Stimulated activated CD8-positive, alpha-beta memory T cell treated with anti-CD3 and anti-CD28 coated beads, Interleukin-2, amount 100 ng/mL, for 1 hour (primary cell): ENCODE results near the gene TRERF1.

Experiments used
- DNase-seq, 2 donors: peaks; one replicate each; pipeline ENCODE4 v3.0.0-alpha.2; 2020; ENCODE audit warnings: low read depth in 2 of 2

Gene TRERF1

DNA sequence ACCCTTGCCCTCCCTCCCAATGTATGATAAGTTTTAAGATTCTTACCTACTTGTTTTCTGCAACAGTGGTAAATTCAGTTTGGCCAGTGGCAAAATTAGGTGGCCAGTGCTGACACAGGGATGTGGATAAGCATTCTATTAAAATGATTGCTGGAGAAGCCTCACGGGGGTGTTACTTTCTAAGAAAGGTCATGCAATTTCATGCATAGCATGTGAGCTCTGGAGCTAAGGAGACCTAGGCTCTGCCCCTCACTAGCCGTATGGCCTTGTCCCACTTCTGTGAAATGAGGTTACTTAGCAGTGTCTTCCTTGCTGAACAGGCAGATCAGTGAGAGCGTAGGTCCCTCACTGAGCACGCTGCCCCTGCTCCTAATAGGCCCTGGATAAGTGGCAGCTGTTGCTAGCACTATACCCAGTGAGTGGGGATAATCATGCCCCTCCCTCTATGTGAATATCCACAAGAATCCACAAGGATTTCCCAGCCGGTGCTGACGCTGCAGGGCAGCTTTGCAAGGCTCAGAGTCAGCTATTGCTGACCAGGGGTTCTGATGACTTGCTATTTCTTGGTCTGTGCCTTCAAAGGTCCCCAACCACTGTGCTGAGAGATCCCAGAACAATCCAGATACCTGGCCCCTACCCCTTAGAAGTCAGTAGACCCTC is 147.5 kb downstream of the TRERF1 start:
- DNase-seq = no peak

DNA sequence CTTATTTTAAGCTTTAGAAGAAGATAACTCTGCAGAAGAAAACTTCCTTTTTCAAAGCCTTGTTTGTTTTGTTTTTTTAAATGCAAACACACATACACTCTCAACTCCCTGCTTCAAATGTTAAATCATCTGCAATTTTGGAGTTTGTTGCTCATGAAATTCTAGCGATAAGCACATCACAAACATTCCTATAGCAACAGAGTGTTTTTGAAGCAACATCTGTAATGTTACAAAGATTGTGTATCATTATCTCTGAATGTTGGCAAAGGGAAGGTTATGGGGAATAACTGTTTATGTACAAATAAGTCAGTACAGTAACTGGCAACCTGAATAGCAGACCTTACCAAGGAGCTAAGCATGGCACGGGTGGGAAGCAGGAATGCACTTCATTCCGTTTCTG is 149.3 kb downstream of the TRERF1 start:
- no peak for DNase-seq

GRCh38 chr6:42301986-42302385 is 149.7 kb downstream of the TRERF1 start:
- DNase-seq = no peak

DNA sequence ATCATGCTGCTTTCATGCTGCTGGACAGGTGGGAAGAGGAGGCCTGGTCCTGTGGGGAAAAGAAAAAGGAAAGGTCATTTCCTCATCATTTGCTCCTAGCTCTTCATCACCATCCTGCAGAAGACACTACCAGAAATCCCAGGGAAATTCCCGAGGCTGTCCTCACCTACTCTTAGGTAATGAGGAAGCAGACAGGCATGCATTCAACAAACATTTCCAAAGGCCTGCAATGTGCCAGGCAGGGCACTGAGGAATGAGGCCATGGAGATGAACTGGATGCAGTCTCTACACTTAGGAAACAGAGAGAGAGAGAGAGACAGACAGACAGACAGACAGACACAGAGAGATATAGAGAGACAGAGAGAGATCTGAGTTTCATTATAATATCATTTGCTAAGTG is 151.0 kb downstream of the TRERF1 start:
- no peak for DNase-seq

DNA sequence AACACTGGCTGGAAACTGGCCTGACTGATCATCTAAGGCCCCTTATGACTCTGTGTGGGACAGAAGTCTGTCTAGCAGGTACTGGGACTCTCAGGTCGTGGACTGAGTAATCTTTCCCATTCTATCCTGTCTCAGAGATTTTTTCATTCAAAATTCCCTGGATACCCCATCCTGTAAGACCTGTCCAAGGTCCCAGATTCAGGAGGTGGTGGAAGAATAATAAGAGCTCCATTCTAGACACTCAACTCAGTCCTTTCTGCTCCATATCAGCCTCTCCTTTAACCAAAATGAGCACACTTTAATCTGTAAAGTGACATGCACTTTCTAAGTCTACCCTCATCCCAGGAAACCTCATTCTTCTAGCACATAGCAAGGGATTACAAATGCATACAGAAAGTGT is 151.5 kb downstream of the TRERF1 start:
- DNase-seq = no peak

DNA sequence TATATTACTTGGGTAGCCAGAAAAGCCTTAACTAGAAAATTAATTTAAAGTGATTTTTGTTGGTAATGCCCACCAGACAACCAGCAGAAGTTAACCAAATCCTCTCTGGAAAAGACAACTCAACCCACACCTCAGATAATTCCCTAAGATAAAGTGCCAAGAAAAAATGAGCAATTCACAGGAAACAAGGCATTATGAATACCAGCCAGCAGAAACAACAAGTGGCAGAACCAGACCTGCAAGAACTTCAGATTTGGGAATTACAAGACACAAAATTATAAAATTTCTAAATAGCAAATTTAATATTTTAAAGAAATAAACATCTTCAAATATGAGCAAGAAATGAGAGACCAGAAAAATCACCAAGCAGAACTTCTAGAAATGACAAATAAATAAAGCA is 154.1 kb downstream of the TRERF1 start:
- DNase-seq = no peak

GRCh38 chr6:42296614-42297013 is 155.1 kb downstream of the TRERF1 start:
- DNase-seq = no peak

DNA sequence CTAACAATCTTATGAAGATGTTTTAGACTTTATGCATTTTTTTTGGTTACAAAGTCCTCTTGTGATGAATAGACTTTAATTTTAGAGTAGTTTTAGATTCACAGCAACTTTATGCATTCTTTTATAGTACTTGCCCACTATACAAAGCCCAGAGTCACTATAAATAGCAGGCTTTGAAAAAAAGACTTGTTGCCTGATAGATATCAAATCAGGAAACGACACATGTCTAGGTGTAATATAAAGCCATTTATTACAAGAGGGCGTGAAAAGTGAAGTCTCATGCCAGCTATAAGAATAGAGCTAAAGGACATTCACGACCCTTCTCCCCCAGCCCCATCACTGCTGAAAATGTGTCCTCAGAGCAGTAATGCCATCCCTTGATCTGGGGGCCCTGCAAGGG is 156.0 kb downstream of the TRERF1 start:
- DNase-seq = no peak

DNA sequence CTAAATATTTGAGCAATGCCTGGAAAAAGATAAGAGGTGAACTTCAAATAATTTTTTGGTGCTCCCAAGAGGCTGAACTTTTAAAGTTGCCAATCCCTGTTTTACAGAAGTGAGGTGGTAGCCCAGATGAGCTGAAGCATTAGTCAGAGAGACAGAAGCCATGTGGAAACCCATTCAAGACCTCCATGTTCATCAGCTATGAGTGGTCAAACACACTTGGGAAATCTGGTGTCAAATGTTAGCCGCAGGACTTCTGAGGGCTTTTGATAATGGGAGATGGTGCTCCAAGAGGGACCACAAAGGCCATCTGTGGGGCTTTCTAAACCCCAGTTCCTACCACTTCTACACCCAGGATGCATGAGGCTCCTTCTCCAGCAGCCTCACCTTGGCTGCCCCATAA is 156.5 kb downstream of the TRERF1 start:
- no peak for DNase-seq

- DNase-seq = no peak
Observed at GRCh38 chr6:42294759-42295158, 157.0 kb downstream of the TRERF1 start.

- DNase-seq = no peak
Observed at GRCh38 chr6:42293386-42293977, 158.2 kb downstream of the TRERF1 start.

GRCh38 chr6:42292004-42292740 is 159.6 kb downstream of the TRERF1 start:
- no peak for DNase-seq

DNA sequence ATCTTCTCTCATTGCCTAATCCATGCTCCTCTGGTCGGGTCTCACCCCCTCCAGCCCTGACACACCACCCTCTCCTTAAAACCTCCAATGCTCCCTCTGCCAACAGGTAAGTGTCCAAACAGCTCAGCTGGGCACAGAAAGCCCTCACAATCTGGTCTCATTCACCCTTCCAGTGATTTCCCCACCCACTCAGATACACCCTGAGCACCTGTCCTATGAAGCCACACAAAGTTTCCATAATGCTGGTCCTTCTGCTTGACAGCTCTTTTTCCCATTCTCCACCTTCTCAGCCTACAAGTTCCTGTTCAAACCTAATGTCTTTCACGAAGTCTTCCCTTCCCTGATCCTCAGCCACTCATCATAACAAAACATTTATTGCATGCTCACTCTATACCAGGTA is 164.0 kb downstream of the TRERF1 start:
- DNase-seq = no peak

DNA sequence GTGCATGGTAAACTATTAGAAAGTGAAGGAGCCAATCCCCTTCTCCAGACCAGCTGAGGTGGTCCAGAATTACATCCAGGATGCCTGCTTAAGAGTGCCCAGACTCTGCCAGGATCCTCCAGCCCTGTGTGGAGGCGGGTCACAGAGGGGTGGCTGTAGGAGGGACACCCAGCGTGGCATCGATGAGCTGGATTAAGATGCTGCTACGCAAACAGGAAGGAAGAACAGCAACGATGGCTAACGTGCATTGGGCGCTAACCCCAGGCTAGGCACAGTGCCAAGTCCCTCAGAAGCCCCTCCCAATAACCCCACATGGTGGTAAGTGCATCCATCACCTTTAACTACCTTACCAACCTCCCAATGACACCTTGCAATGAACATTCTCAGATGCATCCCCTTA is 170.2 kb downstream of the TRERF1 start:
- peak; percentile 29 to 39 for DNase-seq

DNA sequence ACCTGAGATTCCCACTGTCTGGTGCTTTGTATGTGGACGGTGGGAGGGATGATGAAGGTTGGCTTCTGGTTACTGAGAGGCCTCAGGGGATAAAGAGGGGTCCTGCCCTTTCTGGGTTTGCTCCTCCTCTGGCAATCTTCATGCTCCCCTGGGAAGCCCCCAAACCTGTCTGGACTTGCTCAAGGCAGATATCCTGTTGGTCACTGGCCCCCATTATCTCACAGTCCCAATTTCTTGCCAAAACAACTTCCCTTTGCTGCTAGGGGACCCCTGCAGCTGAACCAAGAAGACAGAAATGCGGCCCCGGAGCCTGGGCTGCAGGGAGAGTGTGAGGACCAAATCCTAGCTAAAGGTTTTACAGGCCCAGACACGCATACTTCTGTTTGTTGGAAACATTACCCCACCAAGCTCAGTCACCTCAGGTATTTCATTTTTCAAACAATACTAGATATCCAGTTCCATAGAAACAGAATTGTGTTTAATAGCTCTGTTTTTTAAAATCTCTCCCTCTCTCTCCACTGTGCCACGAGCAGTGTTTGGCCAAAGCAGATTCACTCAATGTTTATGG is 170.7 kb downstream of the TRERF1 start:
- DNase-seq = no peak

DNA sequence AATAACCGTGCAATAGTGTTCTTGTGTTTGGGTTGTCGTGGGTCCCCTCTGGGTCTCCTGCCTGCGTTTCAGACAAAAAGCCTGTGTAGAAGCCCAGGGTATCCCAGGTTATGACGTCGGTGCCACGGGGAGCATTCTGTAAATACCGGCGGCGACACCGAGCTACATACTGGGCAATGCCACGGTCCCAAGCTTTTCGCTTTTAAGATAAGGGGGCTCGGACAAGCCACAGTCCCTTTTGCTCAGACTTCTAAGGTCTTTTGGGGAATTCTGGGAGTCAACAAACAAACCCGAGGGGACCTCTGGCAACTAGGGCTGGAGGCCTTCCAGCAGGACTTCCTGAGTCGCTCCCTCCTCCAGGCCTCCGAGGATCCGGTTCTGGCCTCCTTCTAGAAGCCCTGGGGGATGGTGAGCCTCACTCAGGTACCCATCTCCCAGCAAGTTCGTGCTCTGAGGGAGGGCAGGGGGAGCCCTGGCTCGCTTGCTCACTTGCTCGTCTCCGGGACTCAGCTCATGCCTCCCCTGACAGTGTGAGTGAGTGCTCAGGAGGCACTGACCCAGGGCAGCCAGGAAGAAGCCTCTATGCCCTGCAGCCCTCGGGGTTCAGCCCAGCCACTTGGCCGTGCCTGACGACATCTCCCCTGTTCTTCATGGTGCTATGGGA is 171.6 kb downstream of the TRERF1 start:
- no peak for DNase-seq

GRCh38 chr6:42279144-42279781 is 172.5 kb downstream of the TRERF1 start:
- no peak for DNase-seq

DNA sequence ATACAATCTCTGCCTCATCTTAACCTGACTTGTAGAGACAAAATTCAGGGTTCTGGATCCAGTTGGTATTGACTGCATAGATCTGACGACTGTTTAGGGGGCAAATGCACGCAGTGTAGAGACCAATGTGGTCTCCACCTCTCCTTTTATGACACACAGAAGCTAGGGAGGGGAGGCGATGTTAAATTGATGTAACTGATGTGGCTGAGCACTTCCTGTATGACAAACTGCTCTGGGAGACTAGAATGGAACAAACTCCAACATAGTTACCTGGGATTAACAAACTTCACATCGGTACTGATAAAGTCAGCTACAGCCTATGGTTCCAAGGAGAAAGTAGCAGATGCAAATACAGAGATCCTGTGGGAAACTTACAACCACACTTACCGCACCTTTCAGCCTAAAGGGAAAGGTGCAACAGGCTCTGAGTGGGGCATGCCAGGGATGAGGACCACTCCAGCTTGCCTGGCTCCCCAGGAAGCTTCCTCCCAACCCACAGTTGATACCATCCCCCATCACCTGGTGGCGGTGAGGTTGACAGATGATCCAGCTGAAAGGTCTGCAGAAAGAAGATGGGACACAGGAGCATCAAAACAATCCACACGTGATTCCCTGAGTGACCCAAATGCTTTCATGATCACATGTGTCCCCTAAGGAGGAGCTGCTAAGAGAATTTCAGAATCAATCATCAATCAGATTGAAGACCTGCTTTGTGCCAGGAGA is 173.4 kb downstream of the TRERF1 start:
- no peak for DNase-seq

DNA sequence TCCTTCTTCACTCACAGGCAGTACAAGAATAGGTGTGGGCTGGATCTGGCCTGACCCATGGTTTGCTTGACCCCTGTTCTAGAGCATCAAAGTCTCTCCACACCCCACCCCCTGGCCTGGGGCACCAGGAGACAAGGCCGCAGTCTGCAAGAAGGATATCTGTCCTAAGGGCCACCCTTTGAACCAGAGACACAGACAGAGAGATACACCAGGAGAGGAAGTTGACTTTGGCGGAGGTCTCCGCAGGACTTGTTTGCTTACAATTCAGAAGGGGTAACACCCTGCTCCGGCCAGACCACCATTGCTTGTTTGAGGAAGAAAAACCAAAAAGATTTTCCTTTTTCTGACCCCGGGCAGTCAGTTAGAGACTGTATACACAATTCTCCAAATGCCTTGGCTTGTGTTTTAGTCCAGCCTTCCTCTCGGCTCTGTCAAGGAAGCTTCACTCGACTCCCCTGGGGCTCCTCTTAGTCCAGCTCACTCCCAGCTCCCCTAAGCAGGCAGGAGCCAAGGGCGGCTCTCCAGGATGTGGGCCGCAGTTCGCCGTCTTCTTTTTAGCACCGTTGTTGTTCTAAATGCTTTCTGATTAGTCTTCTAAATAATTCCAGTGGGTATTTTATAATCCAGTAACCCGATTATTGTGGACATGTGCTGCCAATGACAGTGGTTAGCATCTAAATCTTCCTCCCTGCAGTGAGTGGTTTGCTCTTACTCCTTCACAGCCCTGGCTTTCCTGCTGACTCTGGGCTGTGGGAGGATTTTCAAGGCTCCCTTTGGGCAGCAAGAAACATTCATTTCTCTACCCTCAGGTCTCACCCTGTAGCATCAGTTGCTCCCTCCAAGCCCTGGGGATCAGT is 175.5 kb downstream of the TRERF1 start:
- no peak for DNase-seq

DNA sequence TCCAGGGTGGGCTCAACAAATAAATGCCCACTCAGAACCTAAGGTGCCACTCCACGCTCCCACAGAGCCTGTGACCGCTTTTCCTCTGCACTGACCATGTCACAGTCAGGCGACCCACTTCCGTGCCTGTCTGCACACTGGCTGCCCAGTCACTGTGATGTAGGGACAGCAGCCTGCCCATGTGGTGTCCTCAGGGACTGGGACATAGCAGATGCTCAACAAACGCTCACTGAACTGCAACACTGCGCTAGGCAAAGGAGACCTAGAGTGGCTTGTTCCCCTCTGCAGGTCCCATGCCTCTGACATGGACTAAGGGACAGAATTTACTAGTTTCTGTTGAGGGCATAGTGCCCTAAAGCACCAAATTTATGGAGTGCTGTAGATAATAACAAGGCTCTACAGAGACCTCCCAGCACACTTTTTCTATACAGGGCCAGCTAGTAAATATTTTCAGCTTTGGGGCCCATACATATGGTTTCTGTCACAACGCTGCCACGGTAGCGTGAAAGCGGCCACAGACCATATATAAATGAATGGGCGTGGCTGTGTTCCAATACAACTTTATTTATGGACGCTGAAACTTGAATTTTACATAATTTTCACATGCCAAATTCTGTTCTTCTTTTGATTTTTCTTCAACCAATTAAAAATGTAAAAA is 176.2 kb downstream of the TRERF1 start:
- no peak for DNase-seq
